Measurements from ENCODE around the gene METAP1. TPM values are rescaled to one million over a fixed set of nuclear protein-coding genes. Genes with fewer than 3 reads are reported as not detected.

Gene METAP1
- 38.7 TPM for total RNA-seq

GRCh38 chr4:98995183-98996055 is at the start of gene METAP1:
METAP1 (plus strand) TSS chr4:98995721; CDS start chr4:98995754, 33 bp downstream.

GRCh38 chr4:99088481-99089365 is 93.2 kb downstream of the METAP1 start, which contains the start of gene ADH5:
ADH5 (minus strand) TSS chr4:99088788; CDS start chr4:99088700, 88 bp downstream.

Other genes starting within 250 kb of the METAP1 start
- 188 TPM for gene EIF4E, start 66.6 kb upstream of the METAP1 start, total RNA-seq
- gene ADH5, start 93.1 kb downstream of the METAP1 start, total RNA-seq: 123 TPM
- not detected for gene ADH4, start 148.6 kb downstream of the METAP1 start, total RNA-seq
- not detected for gene ADH6, start 223.5 kb downstream of the METAP1 start, total RNA-seq